Measurements from ENCODE around the gene BMERB1.

DNA sequence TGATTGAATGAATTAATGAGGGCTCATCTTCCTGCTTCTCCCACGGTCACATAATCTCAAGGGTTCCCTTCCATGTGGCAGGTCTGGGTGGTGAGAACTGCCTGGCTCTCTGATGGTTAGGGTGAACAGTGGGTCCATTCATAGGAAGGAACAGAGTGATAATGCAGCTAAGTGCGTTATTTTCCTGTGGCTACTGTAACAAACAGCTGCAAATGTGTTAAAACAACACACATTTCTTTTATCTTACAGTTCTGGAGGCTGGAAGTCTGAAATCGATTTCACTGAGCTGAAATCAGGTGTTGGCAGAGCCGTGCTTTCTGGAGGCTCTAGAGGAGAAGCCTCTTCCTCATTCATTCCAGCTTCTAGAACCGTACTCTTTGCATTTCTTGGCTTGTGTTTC lies 95.3 kb downstream of the BMERB1 start:
- TF ChIP-seq RBBP5 (IDR thresholded peaks at IDR 0.05; ENCODE audit: borderline replicate concordance, insufficient read depth, low read length, poor library complexity, severe bottlenecking) = no peak
- TF ChIP-seq, protein P1, sequence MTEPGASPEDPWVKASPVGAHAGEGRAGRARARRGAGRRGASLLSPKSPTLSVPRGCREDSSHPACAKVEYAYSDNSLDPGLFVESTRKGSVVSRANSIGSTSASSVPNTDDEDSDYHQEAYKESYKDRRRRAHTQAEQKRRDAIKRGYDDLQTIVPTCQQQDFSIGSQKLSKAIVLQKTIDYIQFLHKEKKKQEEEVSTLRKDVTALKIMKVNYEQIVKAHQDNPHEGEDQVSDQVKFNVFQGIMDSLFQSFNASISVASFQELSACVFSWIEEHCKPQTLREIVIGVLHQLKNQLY (CRISPR knock-in tag; conservative IDR thresholded peaks at IDR 0.05) = no peak
- TF ChIP-seq TARDBP (IDR thresholded peaks at IDR 0.05) = no peak
- no peak for TF ChIP-seq DIDO1 (tag; IDR thresholded peaks at IDR 0.05; ENCODE audit: low read depth)
- TF ChIP-seq POLR2A (conservative IDR thresholded peaks at IDR 0.05) = no peak
- TF ChIP-seq CBX5 (IDR thresholded peaks at IDR 0.05; ENCODE audit: borderline replicate concordance, low read depth) = no peak
- no peak for TF ChIP-seq TOE1 (IDR thresholded peaks at IDR 0.05; ENCODE audit: borderline replicate concordance)
- no peak for TF ChIP-seq TOE1 (CRISPR knock-in tag; IDR thresholded peaks at IDR 0.05; ENCODE audit: borderline replicate concordance, low read depth)
- TF ChIP-seq, protein P2, sequence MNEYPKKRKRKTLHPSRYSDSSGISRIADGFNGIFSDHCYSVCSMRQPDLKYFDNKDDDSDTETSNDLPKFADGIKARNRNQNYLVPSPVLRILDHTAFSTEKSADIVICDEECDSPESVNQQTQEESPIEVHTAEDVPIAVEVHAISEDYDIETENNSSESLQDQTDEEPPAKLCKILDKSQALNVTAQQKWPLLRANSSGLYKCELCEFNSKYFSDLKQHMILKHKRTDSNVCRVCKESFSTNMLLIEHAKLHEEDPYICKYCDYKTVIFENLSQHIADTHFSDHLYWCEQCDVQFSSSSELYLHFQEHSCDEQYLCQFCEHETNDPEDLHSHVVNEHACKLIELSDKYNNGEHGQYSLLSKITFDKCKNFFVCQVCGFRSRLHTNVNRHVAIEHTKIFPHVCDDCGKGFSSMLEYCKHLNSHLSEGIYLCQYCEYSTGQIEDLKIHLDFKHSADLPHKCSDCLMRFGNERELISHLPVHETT (CRISPR knock-in tag; conservative IDR thresholded peaks at IDR 0.05 in 1 of 2, IDR thresholded peaks at IDR 0.05 in 1 of 2) = no peak
- no peak for TF ChIP-seq ZBTB7A (IDR thresholded peaks at IDR 0.05; ENCODE audit: borderline replicate concordance, control insufficient read depth, low read depth, low read length)
- TF ChIP-seq MBD2 (IDR thresholded peaks at IDR 0.05; ENCODE audit: borderline replicate concordance, low read depth) = no peak
- no peak for TF ChIP-seq EZH2 (IDR thresholded peaks at IDR 0.05; ENCODE audit: borderline replicate concordance, low read depth, low read length)

All from K562 (cell line).